Renal cortical epithelial cell (primary cell): Measurements from ENCODE around the gene FBXW4. TPM values are rescaled to one million over a fixed set of nuclear protein-coding genes. Genes with fewer than 3 reads are reported as not detected.

Experiments
- DNase-seq: peaks from one replicate; pipeline ENCODE4 v3.0.0-alpha.2; 2011; ENCODE audit warnings: low read depth
- total RNA-seq: library from RNA; depleted of rRNA; stranded (reverse); fragments of >200 nt; gene quantifications from 2 replicates; pipeline ENCODE4 v1.2.3, GENCODE V29; 2014

FBXW4 gene
- total RNA-seq, 1 donor from 2014 or later = 43.2 TPM

GRCh38 chr10:101580486-101581399 lies 114.2 kb downstream of the FBXW4 start:
- no peak for DNase-seq

GRCh38 chr10:101579516-101579870 lies 115.5 kb downstream of the FBXW4 start:
- no peak for DNase-seq

DNA sequence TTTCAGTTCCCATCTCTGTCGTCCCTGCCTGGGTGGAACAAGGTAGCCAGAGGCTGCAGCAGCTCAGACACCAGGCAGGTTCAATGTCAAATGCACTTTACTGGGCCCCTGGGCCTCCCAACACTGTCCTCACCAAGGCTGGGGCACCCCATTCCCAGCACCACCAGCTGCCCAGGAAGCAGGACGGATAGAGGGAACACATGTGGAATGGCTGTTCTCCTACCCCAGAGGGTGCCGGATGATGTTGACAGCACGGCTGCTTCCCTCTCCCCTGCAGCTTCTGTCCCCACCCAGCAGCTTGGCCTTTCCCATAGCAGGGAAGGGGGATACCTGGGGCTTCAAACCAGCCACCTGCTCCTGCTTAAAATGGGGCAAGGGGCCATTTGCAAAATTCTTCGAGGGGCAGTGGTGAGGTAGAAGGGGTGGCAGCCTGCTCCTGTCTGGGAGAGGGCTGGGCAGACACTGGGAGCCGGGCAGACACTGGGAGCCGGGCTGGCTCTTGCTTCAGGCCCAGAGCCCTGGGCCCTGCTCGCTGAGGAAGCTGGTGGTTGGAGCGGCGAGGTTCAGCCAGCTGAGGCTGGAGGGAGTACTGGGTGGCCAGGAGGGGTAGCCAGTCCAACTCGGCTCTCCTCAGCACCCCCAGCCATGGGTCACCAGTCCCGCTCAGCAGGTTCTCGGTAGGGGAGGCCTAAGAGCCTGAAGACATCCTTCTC lies 116.0 kb downstream of the FBXW4 start:
- DNase-seq = no peak

GRCh38 chr10:101578192-101578591 lies 116.8 kb downstream of the FBXW4 start:
- no peak for DNase-seq

DNA sequence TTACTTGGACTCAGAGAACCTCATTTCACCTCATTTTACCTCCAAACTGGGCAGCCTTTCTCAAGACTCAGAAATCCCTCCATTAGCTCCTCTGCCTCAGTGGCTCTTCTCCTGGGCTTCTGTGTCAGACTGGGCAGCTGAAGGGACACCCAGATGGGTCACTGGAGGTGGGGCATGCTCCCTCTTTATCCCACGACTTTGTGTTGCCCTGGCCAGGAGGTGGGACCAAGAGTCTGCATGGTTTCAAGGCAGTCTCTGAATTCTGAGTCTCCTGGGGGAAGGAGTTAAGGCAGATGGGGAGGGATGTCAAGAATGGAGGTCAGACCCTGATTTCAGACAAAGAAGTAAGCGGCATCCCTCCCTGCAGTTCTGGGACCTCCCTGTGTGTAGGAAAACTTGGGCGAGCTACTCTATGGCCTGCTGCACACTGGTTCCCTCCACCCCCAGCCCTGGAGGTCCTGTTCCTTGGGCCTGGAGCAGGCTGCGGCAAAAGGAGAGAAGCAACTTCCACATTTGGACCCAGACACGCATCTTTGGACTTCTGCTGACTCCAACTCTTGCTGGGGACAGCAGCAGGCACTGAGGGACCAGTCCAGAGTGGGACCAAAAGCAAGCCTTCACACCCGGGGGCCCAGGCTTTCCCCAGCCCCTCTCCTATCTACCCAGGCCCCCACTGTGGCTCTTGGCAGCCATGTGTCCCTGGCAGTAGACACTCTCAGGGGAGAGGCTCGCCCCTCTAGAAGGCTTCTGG lies 117.7 kb downstream of the FBXW4 start:
- DNase-seq = no peak

DNA sequence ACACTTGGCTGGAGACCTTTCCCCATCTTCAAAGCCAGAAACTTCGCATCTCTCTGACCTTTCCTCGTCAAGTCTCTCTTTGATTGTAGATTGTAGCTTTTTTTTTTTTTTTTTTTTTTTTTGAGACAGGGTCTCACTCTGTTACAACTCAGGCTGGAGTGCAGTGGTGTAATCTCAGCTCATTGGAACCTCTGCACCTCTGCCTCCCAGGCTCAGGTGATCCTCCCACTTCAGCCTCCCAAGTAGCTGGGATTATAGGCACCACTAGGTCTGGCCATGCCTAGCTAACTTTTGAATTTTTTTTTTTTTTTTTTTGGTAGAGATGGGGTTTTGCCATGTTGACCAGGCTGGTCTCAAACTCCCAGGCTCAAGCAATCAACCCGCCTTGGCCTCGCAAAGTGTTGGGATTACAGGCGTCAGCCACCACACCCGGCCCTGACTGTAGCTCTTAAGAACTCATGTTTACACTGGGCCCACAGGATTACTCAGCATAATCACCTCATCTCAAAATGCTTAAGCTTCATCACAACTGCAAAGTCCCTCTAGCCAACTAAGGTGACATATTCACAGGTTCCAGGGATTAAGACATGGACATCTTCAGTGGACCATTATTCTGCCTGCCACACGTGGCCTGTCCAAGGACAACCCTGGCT lies 118.6 kb downstream of the FBXW4 start:
- no peak for DNase-seq

DNA sequence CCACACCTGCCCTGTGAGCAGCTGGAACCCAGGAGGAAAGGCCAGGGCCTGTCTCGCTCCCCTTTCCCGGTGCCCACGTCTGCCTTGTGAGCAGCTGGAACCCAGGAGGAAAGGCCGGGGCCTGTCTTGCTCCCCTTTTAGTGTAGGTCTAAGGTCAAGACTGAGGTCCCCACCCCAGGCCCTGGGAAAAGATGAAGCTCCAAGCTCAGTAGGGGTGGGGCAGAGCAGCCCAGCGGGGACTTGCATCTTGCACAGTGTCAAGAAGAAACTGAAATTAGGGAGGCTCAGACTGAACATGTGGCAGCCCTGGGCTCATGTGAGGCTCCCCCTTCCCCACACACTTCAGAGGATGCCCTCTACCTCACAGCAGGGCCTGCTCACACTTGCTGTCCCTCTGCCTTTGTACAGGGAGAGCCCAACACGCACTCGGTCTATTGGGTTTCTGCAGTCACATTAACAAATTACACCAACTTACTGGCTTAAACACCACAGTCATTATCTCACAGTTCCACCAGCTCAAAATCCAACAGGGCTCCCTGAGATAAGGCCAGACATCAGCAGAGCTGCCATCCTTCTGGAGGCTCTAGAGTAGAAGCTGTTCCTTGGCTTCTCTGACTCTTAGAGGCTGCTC lies 119.3 kb downstream of the FBXW4 start:
- no peak for DNase-seq

DNA sequence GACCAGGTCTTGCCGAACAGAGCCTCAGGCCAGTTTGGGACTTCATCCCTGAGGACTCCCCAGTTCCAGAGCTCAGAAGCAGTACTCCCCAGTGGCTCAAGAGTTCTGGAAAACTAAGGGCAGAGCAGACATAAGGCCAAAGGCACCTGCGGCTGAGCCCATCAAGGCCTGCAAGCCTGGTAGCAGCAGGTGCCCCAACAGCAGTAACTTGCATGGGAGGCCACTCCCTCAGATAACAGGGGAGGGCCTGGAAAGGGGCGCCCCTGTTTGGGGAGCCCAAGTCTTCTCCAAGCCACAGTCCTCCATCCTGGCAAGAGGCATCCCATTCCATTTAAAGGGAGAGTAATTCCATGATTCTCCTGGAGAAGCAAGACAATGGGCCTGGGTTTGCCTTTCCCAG lies 119.9 kb downstream of the FBXW4 start:
- DNase-seq = no peak

GRCh38 chr10:101573885-101574753 lies 120.9 kb downstream of the FBXW4 start:
- no peak for DNase-seq

DNA sequence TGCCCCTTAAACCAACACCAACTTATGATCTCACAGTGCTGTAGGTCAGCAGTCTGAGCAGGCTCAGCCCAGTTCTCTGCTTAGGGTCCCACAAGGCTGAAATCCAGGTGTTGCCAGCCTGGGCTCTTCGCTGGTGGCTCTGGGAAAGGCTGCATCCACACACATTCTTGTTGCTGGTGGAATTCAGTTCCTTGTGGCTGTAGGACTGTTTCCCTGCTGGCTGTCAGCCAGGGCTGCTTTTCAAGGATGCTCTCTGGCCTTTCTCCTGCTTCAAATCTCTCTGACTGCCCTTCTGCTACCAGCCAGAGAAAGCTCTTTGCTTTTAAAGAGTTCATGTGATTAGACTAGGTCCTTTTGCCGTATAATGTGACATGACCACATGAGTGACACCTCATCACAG lies 122.2 kb downstream of the FBXW4 start:
- no peak for DNase-seq

DNA sequence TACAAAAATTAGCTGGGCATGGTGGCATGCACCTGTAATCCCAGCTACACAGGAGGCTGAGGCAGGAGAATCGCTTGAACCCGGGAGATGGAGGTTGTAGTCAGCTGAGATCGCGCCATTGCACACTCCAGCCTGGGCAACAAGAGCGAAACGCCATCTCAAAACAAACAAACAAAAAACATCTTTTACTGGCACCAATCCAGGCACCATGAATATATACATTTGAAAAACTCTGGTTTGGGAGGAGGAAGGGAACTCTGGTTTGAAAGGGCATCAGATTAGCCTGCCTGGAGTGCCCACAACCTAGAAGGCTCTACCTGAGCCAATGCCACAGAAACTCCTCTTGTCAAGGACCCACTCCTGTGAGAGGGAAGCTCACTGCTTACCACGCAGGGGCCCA lies 122.8 kb downstream of the FBXW4 start:
- DNase-seq = no peak

GRCh38 chr10:101571271-101571925 lies 123.6 kb downstream of the FBXW4 start:
- DNase-seq = no peak

GRCh38 chr10:101570428-101571270 lies 124.3 kb downstream of the FBXW4 start:
- DNase-seq = no peak

DNA sequence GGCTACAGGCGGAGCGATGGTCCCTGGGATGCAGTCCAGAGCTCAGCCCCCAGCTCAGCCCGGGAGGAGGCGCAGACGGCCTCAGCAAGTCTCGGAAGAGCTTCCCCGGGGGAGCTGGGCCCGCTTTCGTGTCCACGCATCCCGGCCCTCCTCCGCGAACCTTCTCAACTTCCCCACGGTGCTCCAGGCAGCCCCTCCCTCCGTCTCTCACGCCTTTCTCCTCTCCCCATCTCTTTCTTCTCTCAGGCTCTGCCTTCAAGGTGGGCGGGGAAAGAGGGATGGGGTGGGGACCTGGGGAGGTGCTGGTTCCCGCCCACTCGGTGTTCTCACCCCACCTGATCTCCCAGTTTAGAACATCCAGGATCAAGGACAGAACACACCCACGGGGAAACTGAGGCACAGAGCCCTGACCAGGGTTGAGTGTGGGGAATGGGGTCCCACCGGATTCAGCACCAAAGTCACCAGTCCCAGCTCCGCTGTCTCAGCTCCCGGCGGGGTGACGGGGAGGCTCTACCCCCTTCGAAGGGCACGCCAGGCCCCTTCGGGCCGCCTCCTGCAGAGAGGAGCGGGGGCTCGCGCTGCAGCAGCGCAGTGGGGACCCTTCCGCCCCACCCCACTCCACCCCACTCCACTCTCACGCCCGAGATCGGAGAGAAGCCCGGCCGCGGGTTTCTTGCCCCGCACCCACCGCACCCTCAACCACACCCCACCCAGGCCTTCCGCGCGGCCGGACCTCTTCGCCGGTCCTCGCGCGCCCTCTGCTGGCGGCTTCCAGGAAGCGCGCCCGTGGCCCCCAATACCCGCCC lies 125.1 kb downstream of the FBXW4 start:
- no peak for DNase-seq

- DNase-seq = no peak
These were observed 125.7 kb downstream of the FBXW4 start for GRCh38 chr10:101569323-101569621.

DNA sequence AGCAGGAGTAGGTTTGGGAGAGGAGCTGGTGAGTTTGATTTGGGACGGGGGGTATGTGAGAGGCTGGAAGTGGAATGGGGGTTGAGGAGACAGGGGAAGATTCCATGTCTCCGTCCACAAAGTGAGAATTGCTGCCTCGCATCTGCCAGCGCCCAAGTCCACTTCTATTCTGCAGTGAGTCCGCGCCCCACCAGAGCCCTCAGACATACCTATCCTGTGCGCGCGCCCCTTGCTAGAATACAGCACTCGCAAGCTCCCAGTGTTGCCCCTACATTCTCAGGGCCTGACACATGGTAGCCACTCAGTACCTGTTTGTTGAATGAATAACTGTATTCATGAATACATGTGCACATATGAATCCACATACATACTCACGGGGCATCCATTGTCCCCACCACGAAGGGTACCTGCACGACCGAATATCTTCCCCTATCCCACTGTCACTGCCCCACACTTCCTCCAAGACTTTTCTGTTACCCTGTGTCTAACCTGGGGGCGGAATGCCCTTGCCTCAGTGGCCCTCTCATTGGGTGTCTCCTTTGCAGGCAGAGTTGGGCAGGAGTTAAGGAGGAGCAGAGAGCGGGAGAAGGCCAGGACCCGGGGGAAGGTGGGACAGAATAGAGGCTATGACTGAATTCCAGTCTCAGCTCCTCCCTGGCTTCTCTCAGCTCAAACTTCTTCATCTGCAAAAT lies 126.8 kb downstream of the FBXW4 start:
- DNase-seq = no peak

DNA sequence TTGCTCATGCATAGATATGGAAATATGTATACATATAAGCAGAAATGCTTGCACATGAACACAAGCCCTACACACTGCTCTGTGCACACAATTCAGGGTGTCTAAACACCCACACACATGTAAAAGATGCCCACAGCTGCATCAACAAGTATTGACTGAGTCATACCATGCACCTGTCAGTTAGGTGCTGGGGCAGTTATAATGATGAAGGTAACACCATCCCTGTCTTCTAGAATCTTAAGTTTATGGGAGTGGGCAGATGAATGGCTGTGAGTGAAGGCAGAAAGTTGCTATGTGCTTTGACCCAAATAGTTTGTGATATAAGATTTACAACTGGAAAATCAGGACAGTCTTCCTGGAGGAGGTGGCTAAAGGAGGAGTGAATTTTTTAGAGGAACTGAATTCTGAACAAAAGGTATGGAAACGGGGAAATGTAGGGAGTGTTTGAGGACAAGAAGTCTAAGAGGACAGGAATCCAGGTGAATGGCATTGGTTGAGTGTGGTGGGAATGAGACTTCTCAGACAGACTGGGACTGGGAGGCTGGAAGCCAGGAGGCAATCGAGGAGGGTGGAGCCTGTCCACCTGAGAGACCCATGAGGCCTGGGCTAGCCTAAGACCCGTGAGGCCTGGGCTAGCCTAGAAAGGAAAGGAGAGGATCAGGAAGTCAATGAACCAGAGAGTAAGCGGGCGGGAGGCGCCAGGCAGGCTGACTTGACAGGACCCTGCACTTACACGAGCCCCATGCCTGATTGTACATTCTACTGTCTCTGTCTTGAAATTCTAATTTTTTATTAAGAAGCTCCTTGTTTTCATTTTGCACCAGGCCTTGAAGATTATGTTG lies 127.6 kb downstream of the FBXW4 start:
- no peak for DNase-seq
